KMS-11 (cell line): Measurements from ENCODE around the gene WSB1.

Source experiments
- H2AFZ ChIP-seq: fragments of 200-600 bp; sonication (generic); 2 replicates; pipeline ENCODE4 v1.6.1; 2016; ENCODE audit warnings: antibody characterized with exemption, mixed run types, low read depth
- H3K27ac ChIP-seq: fragments of 200-600 bp; sonication (generic); 2 replicates; pipeline ENCODE4 v1.6.1; 2016; ENCODE audit warnings: mild to moderate bottlenecking, mixed run types
- H3K27me3 ChIP-seq: fragments of 200-600 bp; sonication (generic); 2 replicates; pipeline ENCODE4 v1.6.1; 2017; ENCODE audit warnings: mild to moderate bottlenecking, low read depth, mixed run types, moderate library complexity; ENCODE audit not compliant: insufficient read depth
- H3K36me3 ChIP-seq: fragments of 200-600 bp; sonication (generic); 2 replicates; pipeline ENCODE4 v1.6.1; 2017; ENCODE audit warnings: mild to moderate bottlenecking, mixed run types; ENCODE audit not compliant: insufficient read depth
- H3K4me1 ChIP-seq: fragments of 200-600 bp; sonication (generic); 2 replicates; pipeline ENCODE4 v1.6.1; 2016; ENCODE audit warnings: mild to moderate bottlenecking, low read depth, mixed run types; ENCODE audit not compliant: poor library complexity, severe bottlenecking
- H3K4me2 ChIP-seq: fragments of 200-600 bp; sonication (generic); 2 replicates; pipeline ENCODE4 v1.7.0; 2016; ENCODE audit warnings: mild to moderate bottlenecking, mixed run types
- H3K4me3 ChIP-seq: fragments of 200-600 bp; sonication (generic); IDR thresholded peaks from 2 replicates; pipeline ENCODE4 v1.6.1; 2017; ENCODE audit warnings: low read depth, low read length, mixed read lengths; ENCODE audit not compliant: insufficient read depth
- H3K79me2 ChIP-seq: fragments of 200-600 bp; sonication (generic); 2 replicates; pipeline ENCODE4 v1.6.1; 2016; ENCODE audit warnings: low read depth, mixed run types; ENCODE audit not compliant: insufficient read depth
- H3K9ac ChIP-seq: fragments of 200-600 bp; sonication (generic); 2 replicates; pipeline ENCODE4 v1.6.1; 2016; ENCODE audit warnings: mild to moderate bottlenecking, mixed run types
- H4K20me1 ChIP-seq: fragments of 200-600 bp; sonication (generic); 2 replicates; pipeline ENCODE4 v1.6.1; 2016; ENCODE audit warnings: mild to moderate bottlenecking, mixed run types; ENCODE audit not compliant: insufficient read depth
- CTCF ChIP-seq: fragments of 200-600 bp; sonication (generic); conservative IDR thresholded peaks from 2 replicates; pipeline ENCODE4 v1.6.1; 2017; ENCODE audit warnings: low read depth, mild to moderate bottlenecking, antibody characterized with exemption, low read length, moderate library complexity, mixed read lengths

Gene WSB1

GRCh38 chr17:27353461-27354050 lies 59.6 kb downstream of the WSB1 start:
- H3K27me3 ChIP-seq = peaks cover 7% of the 10 kb centered on the region; the same call in 1 of the 2 replicates
- H3K36me3 ChIP-seq = no peaks in the 10 kb centered on the region
- H3K27ac ChIP-seq = peak overlapping the region; percentile 63
- peak overlapping the region; percentile 96 for H2AFZ ChIP-seq
- H3K9ac ChIP-seq = peak overlapping the region; percentile 97
- no peak overlapping the region for H3K4me3 ChIP-seq
- H3K4me2 ChIP-seq = peak overlapping the region; percentile 89
- H4K20me1 ChIP-seq = no peaks in the 10 kb centered on the region
- peak; percentile 75 for TF ChIP-seq CTCF
- H3K79me2 ChIP-seq = no peaks in the 10 kb centered on the region; the same call in 1 of the 2 replicates
- peaks cover 8% of the 10 kb centered on the region for H3K4me1 ChIP-seq

DNA sequence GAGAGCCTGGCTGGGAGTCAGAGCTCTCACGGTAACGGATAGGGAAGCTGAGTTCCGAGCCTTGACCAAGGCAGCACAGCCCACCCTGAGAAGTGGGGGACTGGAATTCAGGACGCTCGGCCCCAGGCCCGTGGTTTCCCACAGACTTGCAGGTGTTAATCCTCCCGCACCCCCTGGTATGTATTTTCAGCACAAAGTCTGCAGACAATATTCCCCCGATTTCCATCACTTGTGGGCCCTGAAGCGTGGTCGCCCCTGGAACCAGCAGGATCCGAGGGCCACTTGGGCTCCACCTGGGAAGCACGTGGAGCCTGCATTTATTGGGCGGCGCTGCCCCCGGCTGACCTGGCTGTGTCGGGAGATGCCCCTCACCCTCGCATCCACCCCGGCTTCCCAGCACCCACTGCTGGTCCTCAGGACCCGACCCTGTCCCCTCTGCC lies 60.2 kb downstream of the WSB1 start:
- Histone ChIP-seq H3K79me2 (no peaks in the 10 kb centered on the region; the same call in 1 of the 2 replicates), H3K36me3 (no peaks in the 10 kb centered on the region), H3K9ac (peak overlapping the region; percentile 97; the same call in 1 of the 2 replicates), H3K4me3 (no peak overlapping the region), H3K27me3 (peaks cover 7% of the 10 kb centered on the region; the same call in 1 of the 2 replicates), H2AFZ (peak overlapping the region; percentile 96), H4K20me1 (no peaks in the 10 kb centered on the region), H3K4me1 (peaks cover 8% of the 10 kb centered on the region), H3K4me2 (peak overlapping the region; percentile 89), H3K27ac (no peak overlapping the region)
- TF ChIP-seq CTCF = no peak; the same call in 1 of the 2 replicates

DNA sequence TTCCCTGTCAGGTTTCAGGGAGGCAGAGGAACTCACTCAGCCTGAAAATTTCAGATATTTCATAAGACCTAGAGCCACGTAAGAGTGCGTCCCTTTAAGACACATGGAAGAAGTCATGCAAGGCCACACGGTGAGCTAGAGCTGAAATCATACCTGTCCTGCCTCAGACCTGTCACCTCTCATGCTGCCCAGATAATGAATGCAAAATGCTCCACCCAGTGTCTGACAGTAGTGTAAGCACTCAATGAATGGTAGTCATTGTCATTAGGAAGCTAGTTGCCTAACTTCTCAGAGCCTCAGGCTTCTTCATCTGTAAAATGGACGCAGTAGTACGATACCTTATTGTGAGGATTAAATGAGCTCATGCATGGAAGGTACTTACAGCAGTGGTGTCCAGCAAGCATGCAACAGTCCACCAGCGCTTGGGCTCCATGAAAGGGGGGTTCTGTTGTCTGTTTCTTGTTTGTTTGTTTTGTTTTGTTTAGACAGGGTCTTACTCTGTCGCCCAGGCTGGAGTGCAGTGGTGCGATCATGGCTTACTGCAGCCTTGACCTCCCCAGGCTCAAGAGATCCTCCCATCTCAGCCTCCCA lies 60.7 kb downstream of the WSB1 start:
- H3K4me1 ChIP-seq = peaks cover 12% of the 10 kb centered on the region
- peak overlapping the region; percentile 89 for H3K4me2 ChIP-seq
- H3K4me3 ChIP-seq = no peak overlapping the region
- no peaks in the 10 kb centered on the region; the same call in 1 of the 2 replicates for H3K79me2 ChIP-seq
- peaks cover 9% of the 10 kb centered on the region; the same call in 1 of the 2 replicates for H3K27me3 ChIP-seq
- TF ChIP-seq CTCF = no peak
- H4K20me1 ChIP-seq = no peaks in the 10 kb centered on the region
- H3K9ac ChIP-seq = peak overlapping the region; percentile 97; the same call in 1 of the 2 replicates
- H3K27ac ChIP-seq = no peak overlapping the region
- peak overlapping the region; percentile 96 for H2AFZ ChIP-seq
- H3K36me3 ChIP-seq = no peaks in the 10 kb centered on the region

DNA sequence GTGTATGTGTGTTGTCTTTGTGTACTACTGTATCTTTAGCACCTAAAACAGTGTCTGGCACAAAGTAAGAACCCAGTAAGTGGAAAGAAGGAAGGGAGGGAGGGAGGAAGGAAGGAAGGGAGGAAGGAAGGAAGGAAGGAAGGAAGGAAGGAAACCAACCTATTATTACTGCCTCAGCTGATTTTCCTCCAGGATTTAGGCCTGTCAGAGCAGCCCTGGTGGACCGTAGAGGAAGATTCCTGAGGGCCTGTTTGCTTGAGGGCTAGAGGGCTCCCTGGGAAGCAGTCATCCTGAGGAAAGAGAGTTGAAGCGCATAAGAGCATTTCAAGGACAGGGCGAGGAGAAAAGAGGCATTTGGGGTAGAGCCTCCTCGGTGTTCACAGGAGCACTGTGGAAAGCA lies 61.5 kb downstream of the WSB1 start:
- TF ChIP-seq CTCF = no peak
- Histone ChIP-seq H3K36me3 (no peaks in the 10 kb centered on the region), H3K27ac (no peak overlapping the region), H2AFZ (no peak overlapping the region), H3K27me3 (peaks cover 11% of the 10 kb centered on the region; the same call in 1 of the 2 replicates), H3K9ac (no peak overlapping the region), H3K79me2 (no peaks in the 10 kb centered on the region; the same call in 1 of the 2 replicates), H3K4me1 (peaks cover 21% of the 10 kb centered on the region), H4K20me1 (no peaks in the 10 kb centered on the region), H3K4me2 (no peak overlapping the region), H3K4me3 (no peak overlapping the region)
